Thoracic aorta (tissue), 2 donors: Measurements from ENCODE around the gene GMDS. TPM values are rescaled to one million over a fixed set of nuclear protein-coding genes. Genes with fewer than 3 reads are reported as not detected.

Experiments used
- ATAC-seq: fragments of 150-250 bp; one replicate; pipeline ENCODE4 v1.8.0; 2017; ENCODE audit warnings: low read depth; ENCODE audit not compliant: insufficient number of reproducible peaks, low FRiP score
- DNase-seq: peaks from one replicate; pipeline ENCODE4 v3.0.0-alpha.2; 2020; ENCODE audit warnings: low spot score
- H3K27ac ChIP-seq, 2 donors: fragments of 200-600 bp; sonication (generic); 1 replicate in 1 of 2; 2 replicates in 1 of 2; pipeline ENCODE4 v1.5.1; 2016; ENCODE audit warnings: mild to moderate bottlenecking in 2 of 2, moderate library complexity in 2 of 2
- H3K27me3 ChIP-seq: fragments of 200-600 bp; sonication (generic); replicated peaks from 2 replicates; pipeline ENCODE4 v1.6.0; 2016; ENCODE audit warnings: mild to moderate bottlenecking; ENCODE audit not compliant: insufficient read depth
- H3K36me3 ChIP-seq: fragments of 200-600 bp; sonication (generic); one replicate; pipeline ENCODE4 v1.5.1; 2016
- H3K4me1 ChIP-seq, 2 donors: fragments of 200-600 bp; sonication (generic); 1 replicate in 1 of 2; 2 replicates in 1 of 2; pipeline versions ENCODE4 v1.5.1 to v1.6.0; 2016; ENCODE audit warnings: low read depth in 2 of 2, mild to moderate bottlenecking in 1 of 2; ENCODE audit not compliant: control insufficient read depth in 1 of 2
- H3K4me3 ChIP-seq: fragments of 200-600 bp; sonication (generic); 2 replicates; pipeline ENCODE4 v1.5.1; 2016; ENCODE audit warnings: mild to moderate bottlenecking
- H3K9me3 ChIP-seq: fragments of 200-600 bp; sonication (generic); 2 replicates; pipeline ENCODE4 v1.5.1; 2016
- CTCF ChIP-seq: fragments of 200-600 bp; sonication (generic); IDR thresholded peaks from one replicate; pipeline ENCODE4 v1.5.1; 2019; ENCODE audit warnings: antibody characterized with exemption
- total RNA-seq, 2 donors: library from RNA; depleted of rRNA; stranded (reverse); fragments of >200 nt; gene quantifications; one replicate each; pipeline versions ENCODE4 v1.1.0 to v1.2.3, GENCODE V29; 2016

The GMDS gene
- 10 to 100 TPM; 87.8 to 87.9 TPM for total RNA-seq

- peak within 1 kb of the TSS; percentile 78 to 88 for H3K27ac ChIP-seq
- no peaks in the 10 kb centered on the region for H3K9me3 ChIP-seq
- DNase-seq (peak; percentile 43), ATAC-seq (peak; percentile 93)
- H3K36me3 ChIP-seq = no peaks in the 10 kb centered on the region
- no peaks in the 10 kb centered on the region for H3K27me3 ChIP-seq
- H3K4me3 ChIP-seq = peak within 1 kb of the TSS; percentile 76
- H3K4me1 ChIP-seq = peaks cover 3 to 46% of the 10 kb centered on the region in 2 donors
- no peak for TF ChIP-seq CTCF
These were observed at the start of gene GMDS for GRCh38 chr6:2245103-2245876. Gene GMDS (minus strand): TSS chr6:2245605.

GRCh38 chr6:2285510-2285909, 40.1 kb upstream of the GMDS start:
- no peaks in the 10 kb centered on the region for H3K27me3 ChIP-seq
- DNase-seq (no peak), ATAC-seq (no peak)
- no peak overlapping the region for H3K4me3 ChIP-seq
- H3K4me1 ChIP-seq = no peaks in the 10 kb centered on the region
- no peaks in the 10 kb centered on the region for H3K36me3 ChIP-seq
- TF ChIP-seq CTCF = no peak
- H3K27ac ChIP-seq = no peak overlapping the region
- H3K9me3 ChIP-seq = peaks cover under 1% of the 10 kb centered on the region

- DNase-seq = no peak
- TF ChIP-seq CTCF = no peak
- Histone ChIP-seq H3K27ac (peak overlapping the region; percentile 48 to 71), H3K4me1 (peaks cover 2 to 17% of the 10 kb centered on the region in 2 donors), H3K9me3 (no peaks in the 10 kb centered on the region), H3K4me3 (no peak overlapping the region), H3K27me3 (peaks cover 3% of the 10 kb centered on the region), H3K36me3 (no peaks in the 10 kb centered on the region)
- ATAC-seq = no peak
These were observed 30.5 kb upstream of the GMDS start for GRCh38 chr6:2275892-2276242.

GRCh38 chr6:2274981-2275891, 29.8 kb upstream of the GMDS start:
- no peak for TF ChIP-seq CTCF
- Histone ChIP-seq H3K27ac (peak overlapping the region; percentile 48 to 71), H3K4me3 (no peak overlapping the region), H3K9me3 (no peaks in the 10 kb centered on the region), H3K36me3 (no peaks in the 10 kb centered on the region), H3K4me1 (peaks cover 2 to 17% of the 10 kb centered on the region in 2 donors), H3K27me3 (peaks cover 3% of the 10 kb centered on the region)
- DNase-seq = no peak
- ATAC-seq = no peak

DNA sequence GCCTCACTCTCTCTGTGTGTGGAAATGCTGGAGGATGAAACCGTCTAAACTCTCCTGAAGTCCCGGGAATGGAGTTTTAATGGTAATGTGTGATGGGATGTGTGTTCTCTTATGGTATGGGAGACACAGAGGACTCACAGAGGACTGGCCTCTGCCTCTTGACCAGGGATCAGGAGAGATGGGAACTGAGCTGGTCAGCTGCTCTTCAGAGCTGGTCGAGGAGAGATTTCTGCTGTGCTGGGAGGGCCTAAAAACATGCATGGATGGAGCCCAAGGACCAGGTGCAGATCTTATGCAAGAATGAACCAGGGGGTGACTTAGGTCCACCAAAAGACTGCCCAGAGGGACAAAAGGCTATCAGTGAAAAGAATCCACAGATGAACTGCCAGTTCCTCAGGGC, 27.3 kb upstream of the GMDS start:
- no peak overlapping the region for H3K27ac ChIP-seq
- H3K4me3 ChIP-seq = no peak overlapping the region
- H3K9me3 ChIP-seq = no peaks in the 10 kb centered on the region
- H3K27me3 ChIP-seq = no peaks in the 10 kb centered on the region
- H3K36me3 ChIP-seq = no peaks in the 10 kb centered on the region
- no peak for TF ChIP-seq CTCF
- ATAC-seq = no peak
- H3K4me1 ChIP-seq = peaks cover 2 to 17% of the 10 kb centered on the region in 2 donors
- DNase-seq = no peak
